Colonic mucosa (tissue), 4 donors: ENCODE results near the gene METTL24. TPM values are rescaled to one million over a fixed set of nuclear protein-coding genes. Genes with fewer than 3 reads are reported as not detected.

Experiments
- DNase-seq: peaks from one replicate; pipeline ENCODE4 v3.0.0-alpha.2; 2020
- H3K27ac ChIP-seq: fragments of 200-600 bp; one replicate; pipeline ENCODE4 v1.8.0; 2021
- H3K27me3 ChIP-seq: fragments of 200-600 bp; one replicate; pipeline ENCODE4 v1.8.0; 2021
- H3K36me3 ChIP-seq: fragments of 200-600 bp; one replicate; pipeline ENCODE4 v1.8.0; 2021
- H3K4me1 ChIP-seq: fragments of 200-600 bp; one replicate; pipeline ENCODE4 v1.8.0; 2021; ENCODE audit warnings: mild to moderate bottlenecking
- H3K4me3 ChIP-seq: fragments of 200-600 bp; one replicate; pipeline ENCODE4 v1.8.0; 2021
- H3K9ac ChIP-seq, 2 donors: one replicate each; pipeline ENCODE4 v1.7.0; 2013; ENCODE audit warnings: control low read depth in 2 of 2, low read depth in 2 of 2, low read length in 2 of 2
- H3K9me3 ChIP-seq: fragments of 200-600 bp; one replicate; pipeline ENCODE4 v1.8.0; 2021
- CTCF ChIP-seq: fragments of 200-600 bp; IDR thresholded peaks from one replicate; pipeline ENCODE4 v1.8.0; 2022; ENCODE audit warnings: antibody characterized with exemption, mild to moderate bottlenecking
- intact Hi-C: fragments of 100-400 bp; cut with DNase I; formaldehyde crosslinking; loops from one replicate; pipeline ENCODE4 v1.14.1; 2022
- total RNA-seq, 2 donors: library from RNA; stranded (reverse); fragmentation: NEBNext Ultra II Directional in 1 of 2; extraction: Animal tissue kit (Norgen Biotek cat#: 25700) in 1 of 2; gene quantifications; one replicate each; pipeline ENCODE4 v1.2.1, GENCODE V29; 2021
- donor health status: healthy.
- donor health status: DM: no; HTN: no; CAD: no.
- donor health status: DM: no; HTN: no; CAD: no.

Gene METTL24
- total RNA-seq, 2 donors from 2014 or later = 0.54 to 3.5 TPM

GRCh38 chr6:110322151-110322873 is 35.8 kb downstream of the METTL24 start:
- no peaks in the 10 kb centered on the region for H3K9me3 ChIP-seq
- H3K27ac ChIP-seq = no peak overlapping the region
- no peak overlapping the region for H3K4me3 ChIP-seq
- intact Hi-C loops = no loop called here
- no peak overlapping the region for H3K9ac ChIP-seq
- no peaks in the 10 kb centered on the region for H3K4me1 ChIP-seq
- TF ChIP-seq CTCF = no peak
- DNase-seq = no peak
- H3K36me3 ChIP-seq = no peaks in the 10 kb centered on the region
- H3K27me3 ChIP-seq = no peaks in the 10 kb centered on the region

GRCh38 chr6:110320307-110320706 is 37.8 kb downstream of the METTL24 start:
- H3K9me3 ChIP-seq = no peaks in the 10 kb centered on the region
- no peaks in the 10 kb centered on the region for H3K27me3 ChIP-seq
- no peak overlapping the region for H3K9ac ChIP-seq
- no peak for DNase-seq
- no peak for TF ChIP-seq CTCF
- no peak overlapping the region for H3K27ac ChIP-seq
- H3K4me3 ChIP-seq = no peak overlapping the region
- intact Hi-C loops = no loop called here
- H3K4me1 ChIP-seq = no peaks in the 10 kb centered on the region
- no peaks in the 10 kb centered on the region for H3K36me3 ChIP-seq

GRCh38 chr6:110319843-110320242 is 38.3 kb downstream of the METTL24 start:
- Histone ChIP-seq H3K27me3 (no peaks in the 10 kb centered on the region), H3K4me1 (no peaks in the 10 kb centered on the region), H3K36me3 (no peaks in the 10 kb centered on the region), H3K9ac (no peak overlapping the region), H3K9me3 (no peaks in the 10 kb centered on the region), H3K27ac (no peak overlapping the region), H3K4me3 (no peak overlapping the region)
- intact Hi-C loops = no loop called here
- no peak for DNase-seq
- TF ChIP-seq CTCF = no peak

GRCh38 chr6:110319381-110319780 is 38.8 kb downstream of the METTL24 start:
- intact Hi-C loops = no loop called here
- Histone ChIP-seq H3K9ac (no peak overlapping the region), H3K9me3 (no peaks in the 10 kb centered on the region), H3K27ac (no peak overlapping the region), H3K36me3 (no peaks in the 10 kb centered on the region), H3K27me3 (no peaks in the 10 kb centered on the region), H3K4me3 (no peak overlapping the region), H3K4me1 (no peaks in the 10 kb centered on the region)
- DNase-seq = no peak
- no peak for TF ChIP-seq CTCF

GRCh38 chr6:110318971-110319370 is 39.2 kb downstream of the METTL24 start:
- no peak for TF ChIP-seq CTCF
- Histone ChIP-seq H3K4me1 (no peaks in the 10 kb centered on the region), H3K4me3 (no peak overlapping the region), H3K9ac (no peak overlapping the region), H3K36me3 (no peaks in the 10 kb centered on the region), H3K27me3 (no peaks in the 10 kb centered on the region), H3K9me3 (no peaks in the 10 kb centered on the region), H3K27ac (no peak overlapping the region)
- intact Hi-C loops = no loop called here
- DNase-seq = no peak
